Ovary (tissue), 3 donors: ENCODE measurements around the gene KDM2A.

Experiments
- EP300 ChIP-seq: sonication (generic); formaldehyde crosslinking; IDR thresholded peaks from one replicate; pipeline ENCODE4 v1.6.1; 2017; ENCODE audit warnings: antibody characterized with exemption
- POLR2A ChIP-seq: fragments of 450-650 bp; IDR thresholded peaks from one replicate; pipeline ENCODE4 v1.6.1; 2017; ENCODE audit warnings: antibody characterized with exemption, mild to moderate bottlenecking, moderate library complexity
- TF ChIP-seq, protein P1 (sequence below), 3 donors: fragments of 450-650 bp in 2 of 3; fragments of 200-600 bp in 1 of 3; IDR thresholded peaks; one replicate each; pipeline versions ENCODE4 v1.5.1 to v1.8.0; 2016 to 2022; ENCODE audit warnings: antibody characterized with exemption in 3 of 3, mild to moderate bottlenecking in 1 of 3
- donor health status: DM: no; HTN: no; CAD: no.

DNA sequence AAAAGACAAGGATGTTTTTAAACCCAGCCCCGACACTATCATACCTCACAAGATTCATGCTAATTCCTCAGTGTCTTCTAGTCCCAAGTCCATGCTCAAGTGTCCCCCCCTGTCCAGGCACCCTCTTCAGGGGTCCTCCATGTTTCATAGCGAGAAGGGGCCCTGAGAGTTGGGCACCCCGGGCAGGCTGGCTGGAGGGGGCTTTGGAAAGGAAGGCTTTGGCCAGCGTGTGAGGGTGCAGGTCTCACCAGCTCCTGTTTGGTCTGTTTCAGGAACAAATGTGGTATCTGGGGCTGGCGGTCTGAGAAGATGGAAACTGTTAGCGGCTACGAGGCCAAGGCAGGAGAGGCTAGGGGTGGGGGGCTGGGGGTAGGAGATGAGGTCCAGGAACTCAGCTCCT, 179.7 kb downstream of the KDM2A start:
- TF ChIP-seq POLR2A, result no peak
- TF ChIP-seq, protein P1, sequence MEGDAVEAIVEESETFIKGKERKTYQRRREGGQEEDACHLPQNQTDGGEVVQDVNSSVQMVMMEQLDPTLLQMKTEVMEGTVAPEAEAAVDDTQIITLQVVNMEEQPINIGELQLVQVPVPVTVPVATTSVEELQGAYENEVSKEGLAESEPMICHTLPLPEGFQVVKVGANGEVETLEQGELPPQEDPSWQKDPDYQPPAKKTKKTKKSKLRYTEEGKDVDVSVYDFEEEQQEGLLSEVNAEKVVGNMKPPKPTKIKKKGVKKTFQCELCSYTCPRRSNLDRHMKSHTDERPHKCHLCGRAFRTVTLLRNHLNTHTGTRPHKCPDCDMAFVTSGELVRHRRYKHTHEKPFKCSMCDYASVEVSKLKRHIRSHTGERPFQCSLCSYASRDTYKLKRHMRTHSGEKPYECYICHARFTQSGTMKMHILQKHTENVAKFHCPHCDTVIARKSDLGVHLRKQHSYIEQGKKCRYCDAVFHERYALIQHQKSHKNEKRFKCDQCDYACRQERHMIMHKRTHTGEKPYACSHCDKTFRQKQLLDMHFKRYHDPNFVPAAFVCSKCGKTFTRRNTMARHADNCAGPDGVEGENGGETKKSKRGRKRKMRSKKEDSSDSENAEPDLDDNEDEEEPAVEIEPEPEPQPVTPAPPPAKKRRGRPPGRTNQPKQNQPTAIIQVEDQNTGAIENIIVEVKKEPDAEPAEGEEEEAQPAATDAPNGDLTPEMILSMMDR (IDR thresholded peaks at IDR 0.05), result no peak
- TF ChIP-seq EP300, result no peak
